Bone marrow (tissue), 2 donors: Measurements from ENCODE around the gene OR4F29.
"Not testable (repeated sequence)": the region's sequence is repeated elsewhere in the genome, so short reads cannot be mapped to it uniquely, and the experiment has no call there.

ENCODE experiments used
- DNase-seq, 2 donors: peaks; one replicate each; lab custom pipeline; 2025; lab: John Stamatoyannopoulos, UW

The OR4F29 gene, protein sequence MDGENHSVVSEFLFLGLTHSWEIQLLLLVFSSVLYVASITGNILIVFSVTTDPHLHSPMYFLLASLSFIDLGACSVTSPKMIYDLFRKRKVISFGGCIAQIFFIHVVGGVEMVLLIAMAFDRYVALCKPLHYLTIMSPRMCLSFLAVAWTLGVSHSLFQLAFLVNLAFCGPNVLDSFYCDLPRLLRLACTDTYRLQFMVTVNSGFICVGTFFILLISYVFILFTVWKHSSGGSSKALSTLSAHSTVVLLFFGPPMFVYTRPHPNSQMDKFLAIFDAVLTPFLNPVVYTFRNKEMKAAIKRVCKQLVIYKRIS

GRCh38 chr1:451578-451977 lies at the start of gene OR4F29:
Gene OR4F29, minus strand, starts transcription at chr1:451678. Its CDS starts 0 bp downstream, at chr1:451678.
- DNase-seq: not testable (repeated sequence)
